HUES6 (cell line): Measurements from ENCODE around the gene PCED1B.
"Not testable (repeated sequence)": the region's sequence is repeated elsewhere in the genome, so short reads cannot be mapped to it uniquely, and the experiment has no call there.

Source experiments
- H3K27ac ChIP-seq: 2 replicates; pipeline ENCODE4 v1.7.0; 2013; ENCODE audit warnings: low read depth, mild to moderate bottlenecking, low read length, inconsistent platforms
- H3K27me3 ChIP-seq: 2 replicates; pipeline ENCODE4 v1.6.1; 2013; ENCODE audit warnings: low read length; ENCODE audit not compliant: control insufficient read depth, insufficient read depth
- H3K36me3 ChIP-seq: 2 replicates; pipeline ENCODE4 v1.6.1; 2013; ENCODE audit warnings: low read length; ENCODE audit not compliant: control insufficient read depth, insufficient read depth
- H3K4me1 ChIP-seq: 2 replicates; pipeline ENCODE4 v1.6.1; 2013; ENCODE audit warnings: low read length; ENCODE audit not compliant: control insufficient read depth, insufficient read depth
- H3K4me3 ChIP-seq: 2 replicates; pipeline ENCODE4 v1.5.1; 2013; ENCODE audit warnings: low read depth, low read length
- H3K9ac ChIP-seq: one replicate; pipeline ENCODE4 v1.6.1; 2013; ENCODE audit warnings: mild to moderate bottlenecking, low read length
- H3K9me3 ChIP-seq: 2 replicates; pipeline ENCODE4 v1.6.1; 2013; ENCODE audit warnings: low read depth, low read length; ENCODE audit not compliant: control insufficient read depth, insufficient read depth

The PCED1B gene

DNA sequence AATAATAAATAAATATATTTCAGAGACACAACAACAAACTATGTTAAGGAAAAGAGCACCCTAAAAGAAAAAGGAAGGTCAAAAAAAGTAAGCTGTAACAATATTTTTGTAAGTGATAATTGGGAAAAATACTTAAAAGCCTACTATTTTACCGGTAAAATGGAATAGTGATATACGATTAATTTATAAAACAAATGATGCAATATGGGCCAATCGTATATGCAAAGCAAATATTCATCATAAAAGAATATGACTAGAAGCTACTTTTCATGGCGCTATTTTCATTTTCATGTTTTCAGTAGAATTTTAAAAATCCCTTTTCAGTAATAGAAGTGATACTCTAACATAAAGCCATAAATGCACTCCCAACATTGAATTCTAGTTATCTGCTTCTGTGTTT, 131.4 kb downstream of the PCED1B start:
- Histone ChIP-seq H3K27me3 (no peaks in the 10 kb centered on the region), H3K4me3 (no peak overlapping the region), H3K9me3 (no peaks in the 10 kb centered on the region), H3K36me3 (no peaks in the 10 kb centered on the region), H3K27ac (no peak overlapping the region), H3K4me1 (peaks cover 16% of the 10 kb centered on the region; the same call in 1 of the 2 replicates), H3K9ac (no peak overlapping the region)

DNA sequence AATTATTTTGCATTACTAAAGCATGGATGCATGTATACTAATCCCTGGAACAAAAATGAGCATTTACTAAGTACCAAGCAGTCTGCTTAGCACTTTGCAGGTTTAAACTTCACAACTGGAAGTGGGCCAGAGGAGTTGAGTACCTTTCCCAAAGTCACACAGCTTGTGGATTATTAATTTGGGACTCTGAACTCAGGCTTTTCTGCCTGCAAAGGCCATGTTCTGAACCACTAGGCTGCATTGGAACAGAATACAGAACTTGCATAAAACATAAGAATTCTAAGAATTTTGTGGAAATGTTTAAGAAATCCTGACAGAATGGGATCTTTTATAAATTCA, 133.2 kb downstream of the PCED1B start:
- H3K4me1 ChIP-seq = peaks cover 3% of the 10 kb centered on the region; the same call in 1 of the 2 replicates
- H3K4me3 ChIP-seq = no peak overlapping the region
- no peak overlapping the region for H3K9ac ChIP-seq
- H3K9me3 ChIP-seq = no peaks in the 10 kb centered on the region
- no peaks in the 10 kb centered on the region for H3K36me3 ChIP-seq
- no peaks in the 10 kb centered on the region for H3K27me3 ChIP-seq
- no peak overlapping the region for H3K27ac ChIP-seq

DNA sequence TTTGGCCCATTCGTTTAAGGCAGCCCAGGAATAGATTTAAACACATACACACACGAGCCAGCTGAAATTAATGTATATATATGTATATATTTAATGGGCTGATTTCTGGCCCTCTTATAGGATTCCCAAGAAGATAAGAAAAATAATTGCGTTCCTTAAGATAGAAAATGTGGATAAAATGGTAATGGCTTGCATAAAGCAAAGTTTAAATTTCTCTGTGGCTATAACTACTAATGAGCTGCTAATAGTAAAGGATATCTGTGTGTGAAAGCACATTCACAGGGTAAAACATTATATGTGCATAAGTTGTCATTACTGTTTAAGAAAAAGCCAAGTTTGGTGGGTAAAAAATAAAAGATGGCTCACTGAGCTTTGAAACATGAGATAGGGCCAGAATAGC, 134.0 kb downstream of the PCED1B start:
- Histone ChIP-seq H3K27me3 (no peaks in the 10 kb centered on the region), H3K27ac (no peak overlapping the region), H3K36me3 (no peaks in the 10 kb centered on the region), H3K4me3 (no peak overlapping the region), H3K4me1 (peaks cover 6% of the 10 kb centered on the region; the same call in 1 of the 2 replicates), H3K9me3 (no peaks in the 10 kb centered on the region), H3K9ac (no peak overlapping the region)

GRCh38 chr12:47214001-47214619, 134.7 kb downstream of the PCED1B start:
- Histone ChIP-seq H3K27ac (no peak overlapping the region), H3K27me3 (no peaks in the 10 kb centered on the region), H3K4me3 (no peak overlapping the region), H3K36me3 (no peaks in the 10 kb centered on the region), H3K9ac (no peak overlapping the region), H3K4me1 (peaks cover 4% of the 10 kb centered on the region; the same call in 1 of the 2 replicates), H3K9me3 (no peaks in the 10 kb centered on the region)

GRCh38 chr12:47214771-47215170, 135.3 kb downstream of the PCED1B start:
- no peak overlapping the region for H3K9ac ChIP-seq
- peaks cover 8% of the 10 kb centered on the region; the same call in 1 of the 2 replicates for H3K4me1 ChIP-seq
- H3K27me3 ChIP-seq = no peaks in the 10 kb centered on the region
- H3K36me3 ChIP-seq = no peaks in the 10 kb centered on the region
- no peak overlapping the region for H3K4me3 ChIP-seq
- H3K27ac ChIP-seq = no peak overlapping the region
- H3K9me3 ChIP-seq = no peaks in the 10 kb centered on the region

DNA sequence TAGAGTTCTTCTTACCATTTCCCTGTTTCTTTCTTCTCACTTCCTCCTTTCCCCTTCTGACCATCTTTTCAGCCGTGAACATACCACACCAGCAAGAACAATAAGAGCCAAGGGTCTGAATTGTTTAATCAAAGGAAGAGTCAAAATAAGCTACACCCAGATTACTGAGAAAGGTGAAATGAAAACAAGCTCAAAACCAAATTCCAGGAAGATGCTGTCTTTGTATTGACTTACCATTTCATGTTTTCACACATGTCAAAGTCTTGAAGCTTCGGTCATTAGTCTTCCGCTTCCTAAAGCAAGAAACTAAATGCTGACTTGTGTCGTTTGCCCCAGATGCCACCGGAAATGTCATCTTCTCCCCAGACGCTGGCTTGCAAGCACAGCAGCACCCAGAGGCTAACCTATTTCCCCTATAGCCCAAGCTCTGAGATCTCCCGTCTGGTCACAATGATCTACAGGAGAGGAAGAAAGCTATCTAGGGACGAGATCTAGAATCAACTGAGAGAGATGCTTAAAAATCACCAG, 136.8 kb downstream of the PCED1B start:
- Histone ChIP-seq H3K9ac (no peak overlapping the region), H3K9me3 (no peaks in the 10 kb centered on the region), H3K27ac (no peak overlapping the region), H3K4me1 (peaks cover 18% of the 10 kb centered on the region), H3K36me3 (no peaks in the 10 kb centered on the region), H3K4me3 (no peak overlapping the region), H3K27me3 (no peaks in the 10 kb centered on the region)

DNA sequence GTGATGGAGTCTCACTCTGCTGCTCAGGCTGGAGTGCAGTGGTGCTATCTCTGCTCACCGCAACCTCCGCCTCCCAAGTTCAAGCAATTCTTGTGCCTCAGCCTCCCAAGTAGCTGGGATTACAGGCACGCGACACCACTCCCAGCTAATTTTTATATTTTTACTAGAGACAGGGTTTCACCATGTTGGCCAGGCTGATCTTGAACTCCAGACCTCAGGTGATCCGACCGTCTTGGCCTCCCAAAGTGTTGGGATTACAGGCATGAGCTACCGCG, 138.1 kb downstream of the PCED1B start:
- H3K9me3 ChIP-seq, H3K36me3 ChIP-seq, H3K4me3 ChIP-seq, H3K27me3 ChIP-seq, H3K27ac ChIP-seq, H3K9ac ChIP-seq: not testable (repeated sequence)
- H3K4me1 ChIP-seq = peaks cover 25% of the 10 kb centered on the region

- Histone ChIP-seq H3K9ac (no peak overlapping the region), H3K27me3 (no peaks in the 10 kb centered on the region), H3K27ac (no peak overlapping the region), H3K4me3 (no peak overlapping the region), H3K36me3 (no peaks in the 10 kb centered on the region), H3K4me1 (peaks cover 31% of the 10 kb centered on the region), H3K9me3 (no peaks in the 10 kb centered on the region)
Measured at GRCh38 chr12:47218191-47218654, 138.8 kb downstream of the PCED1B start.

- Histone ChIP-seq H3K9me3 (no peaks in the 10 kb centered on the region), H3K27ac (no peak overlapping the region), H3K27me3 (no peaks in the 10 kb centered on the region), H3K4me3 (no peak overlapping the region), H3K4me1 (peaks cover 41% of the 10 kb centered on the region), H3K36me3 (no peaks in the 10 kb centered on the region), H3K9ac (no peak overlapping the region)
Measured at GRCh38 chr12:47219243-47219642, 139.8 kb downstream of the PCED1B start.

GRCh38 chr12:47221256-47222023, 142.0 kb downstream of the PCED1B start:
- H3K27me3 ChIP-seq = no peaks in the 10 kb centered on the region
- no peak overlapping the region for H3K9ac ChIP-seq
- H3K4me1 ChIP-seq = peaks cover 62% of the 10 kb centered on the region
- no peak overlapping the region; the same call in 1 of the 2 replicates for H3K27ac ChIP-seq
- no peaks in the 10 kb centered on the region for H3K36me3 ChIP-seq
- no peak overlapping the region for H3K4me3 ChIP-seq
- H3K9me3 ChIP-seq = no peaks in the 10 kb centered on the region

DNA sequence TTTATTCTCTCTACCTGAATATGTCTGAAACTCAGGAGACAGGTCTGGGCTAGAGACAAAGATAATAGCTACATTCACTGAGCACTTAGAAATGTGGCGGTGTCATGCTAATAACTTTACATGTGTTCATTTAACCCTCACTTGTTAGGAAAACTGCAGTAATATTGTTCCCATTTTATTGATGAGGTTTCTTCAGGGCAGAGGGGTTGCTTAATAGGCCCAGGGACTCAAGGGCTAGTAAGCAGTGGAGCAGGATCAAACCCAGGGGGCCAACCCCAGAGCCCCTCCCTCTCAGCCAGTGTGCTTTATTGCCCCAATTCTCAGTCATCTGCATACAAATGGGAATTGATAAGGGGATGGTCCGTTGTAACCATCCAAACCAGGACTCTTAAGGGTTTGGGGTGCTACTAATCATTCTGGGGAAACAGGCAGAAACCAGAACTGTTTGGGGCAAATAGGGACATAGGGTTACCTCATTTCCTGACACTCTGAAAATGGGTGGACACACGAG, 143.2 kb downstream of the PCED1B start:
- Histone ChIP-seq H3K36me3 (no peaks in the 10 kb centered on the region), H3K9ac (peak overlapping the region; percentile 69), H3K27me3 (no peaks in the 10 kb centered on the region), H3K4me1 (peaks cover 68% of the 10 kb centered on the region), H3K4me3 (peak overlapping the region; percentile 48), H3K9me3 (no peaks in the 10 kb centered on the region), H3K27ac (peak overlapping the region; percentile 91)
